Sigmoid colon (tissue), 7 donors: Measurements from ENCODE around the gene SRRM4. TPM values are rescaled to one million over a fixed set of nuclear protein-coding genes. Genes with fewer than 3 reads are reported as not detected.
"Not testable (repeated sequence)": the region's sequence is repeated elsewhere in the genome, so short reads cannot be mapped to it uniquely, and the experiment has no call there.

ENCODE experiments used
- DNase-seq: peaks from one replicate; pipeline ENCODE4 v3.0.0-alpha.2; 2019
- H3K27ac ChIP-seq, 4 donors: fragments of 200-600 bp; sonication (generic); one replicate each; pipeline ENCODE4 v1.5.1; 2016 to 2019; ENCODE audit warnings: mild to moderate bottlenecking in 1 of 4
- H3K27me3 ChIP-seq, 3 donors: fragments of 200-600 bp; sonication (generic); one replicate each; pipeline ENCODE4 v1.5.1; 2019; ENCODE audit warnings: mild to moderate bottlenecking in 1 of 3
- H3K36me3 ChIP-seq, 4 donors: fragments of 200-600 bp; sonication (generic); one replicate each; pipeline ENCODE4 v1.5.1; 2016 to 2019
- H3K4me1 ChIP-seq, 4 donors: fragments of 200-600 bp; sonication (generic); one replicate each; pipeline ENCODE4 v1.5.1; 2017 to 2019
- H3K4me3 ChIP-seq, 4 donors: fragments of 200-600 bp; sonication (generic); one replicate each; pipeline ENCODE4 v1.5.1; 2017 to 2019; ENCODE audit warnings: mild to moderate bottlenecking in 2 of 4, moderate library complexity in 1 of 4
- H3K9me3 ChIP-seq, 4 donors: fragments of 200-600 bp in 3 of 4; sonication (generic) in 3 of 4; one replicate each; pipeline versions ENCODE4 v1.5.1 to v1.6.1; 2013 to 2019
- EP300 ChIP-seq, 4 donors: sonication (generic); formaldehyde crosslinking; IDR thresholded peaks; one replicate each; pipeline ENCODE4 v1.6.1; 2017; ENCODE audit warnings: antibody characterized with exemption in 4 of 4
- POLR2A ChIP-seq, 2 donors: fragments of 450-650 bp; IDR thresholded peaks; one replicate each; pipeline ENCODE4 v1.6.1; 2016; ENCODE audit warnings: antibody characterized with exemption in 2 of 2, mild to moderate bottlenecking in 2 of 2, moderate library complexity in 2 of 2
- POLR2AphosphoS5 ChIP-seq, 4 donors: sonication (generic); formaldehyde crosslinking; IDR thresholded peaks; one replicate each; pipeline ENCODE4 v1.6.1; 2017; ENCODE audit warnings: antibody characterized with exemption in 4 of 4
- WGBS, 2 donors: extraction: QIAGEN DNeasy Blood & Tissue Kit; methylation state at CpG; one replicate each; pipeline ENCODE4 v1.1.7; 2013; 5-methylcytosine and 5-hydroxymethylcytosine counted together
- intact Hi-C: fragments of 100-400 bp; cut with DNase I; formaldehyde crosslinking; loops from one replicate; pipeline ENCODE4 v1.15.1; 2023
- polyA plus RNA-seq, 3 donors: library from polyadenylated mRNA; stranded (reverse); fragments of 200-250 nt; gene quantifications; one replicate each; pipeline ENCODE4 v1.2.3, GENCODE V29; 2013
- total RNA-seq, 4 donors: library from RNA; depleted of rRNA; stranded (reverse); fragments of >200 nt; gene quantifications; one replicate each; pipeline ENCODE4 v1.1.0, GENCODE V29; 2016
- TF ChIP-seq, protein P1 (sequence below), 4 experiments: fragments of 450-650 bp in 3 of 4; fragments of 200-600 bp in 1 of 4; IDR thresholded peaks; one replicate each; pipeline ENCODE4 v1.5.1; 2016 to 2019; ENCODE audit warnings: antibody characterized with exemption in 4 of 4, mild to moderate bottlenecking in 3 of 4, moderate library complexity in 2 of 4
- donor health status: healthy with polysubstance abuse.
- donor health status: Bipolar disorder and iron deficiency.
- donor health status: healthy.

The SRRM4 gene
- total and polyA plus RNA-seq, 7 donors, result under 0.01 to 0.14 (median 0.07) TPM; not detected in 4

GRCh38 chr12:119005913-119006312, 24.6 kb downstream of the SRRM4 start:
- 46 to 51% methylated on average over 4 of the region's 4 CpGs for WGBS, 2 donors
- intact Hi-C loops, result no loop called here
- no peaks in the 10 kb centered on the region for H3K4me1 ChIP-seq
- DNase-seq, result no peak
- H3K27me3 ChIP-seq, result peaks cover 8 to 69% (median 24%) of the 10 kb centered on the region in 3 donors
- H3K27ac ChIP-seq, result no peak overlapping the region
- peaks cover 0 to 3% (median 1%) of the 10 kb centered on the region in 4 donors for H3K9me3 ChIP-seq
- no peak overlapping the region for H3K4me3 ChIP-seq
- TF ChIP-seq, protein P1, sequence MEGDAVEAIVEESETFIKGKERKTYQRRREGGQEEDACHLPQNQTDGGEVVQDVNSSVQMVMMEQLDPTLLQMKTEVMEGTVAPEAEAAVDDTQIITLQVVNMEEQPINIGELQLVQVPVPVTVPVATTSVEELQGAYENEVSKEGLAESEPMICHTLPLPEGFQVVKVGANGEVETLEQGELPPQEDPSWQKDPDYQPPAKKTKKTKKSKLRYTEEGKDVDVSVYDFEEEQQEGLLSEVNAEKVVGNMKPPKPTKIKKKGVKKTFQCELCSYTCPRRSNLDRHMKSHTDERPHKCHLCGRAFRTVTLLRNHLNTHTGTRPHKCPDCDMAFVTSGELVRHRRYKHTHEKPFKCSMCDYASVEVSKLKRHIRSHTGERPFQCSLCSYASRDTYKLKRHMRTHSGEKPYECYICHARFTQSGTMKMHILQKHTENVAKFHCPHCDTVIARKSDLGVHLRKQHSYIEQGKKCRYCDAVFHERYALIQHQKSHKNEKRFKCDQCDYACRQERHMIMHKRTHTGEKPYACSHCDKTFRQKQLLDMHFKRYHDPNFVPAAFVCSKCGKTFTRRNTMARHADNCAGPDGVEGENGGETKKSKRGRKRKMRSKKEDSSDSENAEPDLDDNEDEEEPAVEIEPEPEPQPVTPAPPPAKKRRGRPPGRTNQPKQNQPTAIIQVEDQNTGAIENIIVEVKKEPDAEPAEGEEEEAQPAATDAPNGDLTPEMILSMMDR (IDR thresholded peaks at IDR 0.05), result no peak
- TF ChIP-seq POLR2AphosphoS5 (IDR thresholded peaks at IDR 0.05) (no peak), POLR2A (IDR thresholded peaks at IDR 0.05) (no peak), EP300 (IDR thresholded peaks at IDR 0.05) (no peak)
- no peaks in the 10 kb centered on the region for H3K36me3 ChIP-seq

- no peak for DNase-seq
- Histone ChIP-seq H3K9me3 (peaks cover 0 to 6% (median 1%) of the 10 kb centered on the region in 4 donors), H3K27ac (no peak overlapping the region), H3K36me3 (no peaks in the 10 kb centered on the region), H3K4me1 (no peaks in the 10 kb centered on the region), H3K4me3 (no peak overlapping the region), H3K27me3 (peaks cover 8 to 65% (median 27%) of the 10 kb centered on the region in 3 donors)
- intact Hi-C loops, result no loop called here
- WGBS, 2 donors, result 24 to 29% methylated on average over 5 of the region's 5 CpGs
- TF ChIP-seq EP300 (IDR thresholded peaks at IDR 0.05), result no peak
Observed at GRCh38 chr12:119006746-119007145, 25.4 kb downstream of the SRRM4 start.

DNA sequence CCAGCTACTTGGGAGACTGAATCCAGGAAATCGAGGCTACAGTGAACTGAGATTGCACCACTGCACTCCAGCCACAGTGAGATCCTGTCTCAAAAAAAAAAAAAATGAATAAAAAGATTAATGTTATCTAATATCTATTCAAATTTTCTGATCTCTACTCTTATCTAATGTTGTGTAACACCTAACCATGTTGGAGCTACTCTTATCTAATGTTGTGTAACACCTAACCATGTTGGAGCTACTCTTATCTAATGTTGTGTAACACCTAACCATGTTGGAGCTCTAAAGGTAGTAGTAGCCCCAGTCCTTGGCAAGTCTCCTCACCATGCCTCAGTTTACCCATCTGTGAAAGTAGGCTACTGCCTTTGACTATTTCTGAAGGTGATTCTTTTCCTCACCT, 26.9 kb downstream of the SRRM4 start:
- H3K4me3 ChIP-seq, H3K4me1 ChIP-seq, H3K36me3 ChIP-seq, H3K9me3 ChIP-seq, intact Hi-C loops, DNase-seq, H3K27ac ChIP-seq: not testable (repeated sequence)
- H3K27me3 ChIP-seq, result peaks cover 8 to 64% (median 27%) of the 10 kb centered on the region in 3 donors
- 63 to 67% methylated on average over 1 of the region's 1 CpG for WGBS, 2 donors

DNA sequence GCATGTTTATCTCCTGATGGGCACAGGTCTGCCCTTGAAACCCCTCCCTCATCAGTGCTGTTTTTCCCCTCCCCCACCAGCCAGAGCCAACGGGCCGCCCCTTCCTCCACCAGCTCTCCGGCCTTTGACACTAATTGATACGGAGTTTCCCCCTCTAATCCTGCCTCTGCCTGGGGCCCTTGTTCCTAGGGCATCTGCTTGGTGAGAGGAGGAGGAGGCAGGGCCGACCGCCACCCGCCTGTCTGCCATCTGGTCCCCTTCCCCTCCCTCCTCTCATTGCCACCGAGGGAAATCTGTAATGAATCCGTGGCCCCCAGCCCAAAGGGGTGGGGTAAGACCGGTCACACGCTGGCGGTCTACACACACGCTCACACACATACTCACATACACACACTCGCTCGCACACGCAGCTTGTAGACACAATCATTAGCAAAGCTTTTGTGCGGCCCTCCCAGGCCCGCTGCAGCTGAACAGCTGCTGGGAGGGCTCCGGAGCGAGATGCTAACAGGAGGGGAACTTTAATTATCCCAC, 27.4 kb downstream of the SRRM4 start:
- no peak overlapping the region for H3K4me3 ChIP-seq
- DNase-seq, result no peak
- intact Hi-C loops, result no loop called here
- H3K36me3 ChIP-seq, result no peaks in the 10 kb centered on the region
- H3K27me3 ChIP-seq, result peaks cover 8 to 64% (median 27%) of the 10 kb centered on the region in 3 donors
- no peak overlapping the region for H3K27ac ChIP-seq
- 5 to 12% methylated on average over 20 of the region's 20 CpGs for WGBS, 2 donors
- TF ChIP-seq EP300 (IDR thresholded peaks at IDR 0.05) (no peak), POLR2A (IDR thresholded peaks at IDR 0.05) (no peak), POLR2AphosphoS5 (IDR thresholded peaks at IDR 0.05) (no peak)
- TF ChIP-seq, protein P1 (IDR thresholded peaks at IDR 0.05), result no peak
- H3K9me3 ChIP-seq, result peaks cover 0 to 8% (median 1%) of the 10 kb centered on the region in 4 donors
- H3K4me1 ChIP-seq, result no peaks in the 10 kb centered on the region

DNA sequence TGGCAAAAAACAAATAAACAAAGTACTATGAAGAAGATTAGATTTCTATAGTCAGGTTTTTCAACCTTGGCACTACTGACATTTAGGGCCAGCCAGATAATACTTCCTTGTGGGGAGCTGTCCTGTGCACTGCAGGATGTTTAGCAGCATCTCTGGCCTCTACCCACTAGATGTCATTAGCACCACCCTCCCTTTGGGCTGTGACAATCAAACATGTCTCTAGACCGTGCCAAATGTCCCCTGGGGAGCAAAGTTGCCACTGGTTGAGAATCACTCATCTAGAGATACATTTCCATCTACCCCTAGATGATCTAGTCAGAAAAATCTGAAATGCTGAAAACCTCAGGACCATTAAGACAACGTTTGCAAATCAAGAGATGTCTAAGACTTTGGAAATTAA, 29.9 kb downstream of the SRRM4 start:
- TF ChIP-seq, protein P1 (IDR thresholded peaks at IDR 0.05), result no peak
- no peak for TF ChIP-seq EP300 (IDR thresholded peaks at IDR 0.05)
- TF ChIP-seq POLR2AphosphoS5 (IDR thresholded peaks at IDR 0.05), result no peak
- no peak for TF ChIP-seq POLR2A (IDR thresholded peaks at IDR 0.05)
- DNase-seq, result no peak
- H3K27me3 ChIP-seq, result peaks cover 5 to 46% (median 21%) of the 10 kb centered on the region in 3 donors
- no peak overlapping the region for H3K27ac ChIP-seq
- 30 to 38% methylated on average over 2 of the region's 2 CpGs for WGBS, 2 donors
- no peaks in the 10 kb centered on the region for H3K4me1 ChIP-seq
- intact Hi-C loops, result no loop called here
- peaks cover 0 to 8% (median 1%) of the 10 kb centered on the region in 4 donors for H3K9me3 ChIP-seq
- no peaks in the 10 kb centered on the region for H3K36me3 ChIP-seq
- H3K4me3 ChIP-seq, result no peak overlapping the region

DNA sequence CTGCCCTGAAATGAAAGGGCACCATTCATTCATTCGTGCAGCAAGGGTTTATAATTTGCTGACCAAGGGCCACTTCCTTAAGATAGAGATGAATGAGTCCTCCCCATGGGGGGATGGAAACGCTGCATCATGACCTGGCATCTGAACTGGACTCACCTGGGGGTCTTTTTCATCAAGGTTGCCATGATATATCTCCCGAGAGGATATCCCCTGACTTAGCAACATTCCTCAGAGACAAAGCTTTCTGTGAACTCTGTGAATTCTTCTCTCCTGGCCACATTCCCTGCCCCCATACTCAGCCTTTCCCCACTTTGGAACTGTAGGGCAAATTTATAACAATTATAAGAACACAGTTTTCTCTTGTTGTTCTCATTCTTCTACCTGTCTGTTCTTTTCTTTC, 30.8 kb downstream of the SRRM4 start:
- no peaks in the 10 kb centered on the region for H3K4me1 ChIP-seq
- H3K27me3 ChIP-seq, result peaks cover 4 to 50% (median 19%) of the 10 kb centered on the region in 3 donors
- H3K9me3 ChIP-seq, result peaks cover 0 to 8% (median 1%) of the 10 kb centered on the region in 4 donors
- 32 to 51% methylated on average over 3 of the region's 3 CpGs for WGBS, 2 donors
- intact Hi-C loops, result no loop called here
- TF ChIP-seq POLR2AphosphoS5 (IDR thresholded peaks at IDR 0.05) (no peak), POLR2A (IDR thresholded peaks at IDR 0.05) (no peak), EP300 (IDR thresholded peaks at IDR 0.05) (no peak)
- TF ChIP-seq, protein P1 (IDR thresholded peaks at IDR 0.05), result no peak
- H3K27ac ChIP-seq, result no peak overlapping the region
- no peak overlapping the region for H3K4me3 ChIP-seq
- DNase-seq, result no peak
- no peaks in the 10 kb centered on the region for H3K36me3 ChIP-seq
